Pulmonary artery endothelial cell (primary cell): ENCODE measurements around the gene THOP1. TPM values are rescaled to one million over a fixed set of nuclear protein-coding genes. Genes with fewer than 3 reads are reported as not detected.
"Not testable (repeated sequence)": the region's sequence is repeated elsewhere in the genome, so short reads cannot be mapped to it uniquely, and the experiment has no call there.

Source experiments
- DNase-seq: peaks from one replicate; pipeline ENCODE4 v3.0.0-alpha.2; 2011; ENCODE audit warnings: low read depth, low spot score
- total RNA-seq: library from RNA; depleted of rRNA; stranded (reverse); fragments of >200 nt; gene quantifications from 2 replicates; pipeline ENCODE4 v1.2.3, GENCODE V29; 2014

The THOP1 gene
- total RNA-seq, 1 donor from 2014 or later = 195 TPM

GRCh38 chr19:2817237-2817829, 32.0 kb downstream of the THOP1 start:
- DNase-seq = not testable (repeated sequence)

DNA sequence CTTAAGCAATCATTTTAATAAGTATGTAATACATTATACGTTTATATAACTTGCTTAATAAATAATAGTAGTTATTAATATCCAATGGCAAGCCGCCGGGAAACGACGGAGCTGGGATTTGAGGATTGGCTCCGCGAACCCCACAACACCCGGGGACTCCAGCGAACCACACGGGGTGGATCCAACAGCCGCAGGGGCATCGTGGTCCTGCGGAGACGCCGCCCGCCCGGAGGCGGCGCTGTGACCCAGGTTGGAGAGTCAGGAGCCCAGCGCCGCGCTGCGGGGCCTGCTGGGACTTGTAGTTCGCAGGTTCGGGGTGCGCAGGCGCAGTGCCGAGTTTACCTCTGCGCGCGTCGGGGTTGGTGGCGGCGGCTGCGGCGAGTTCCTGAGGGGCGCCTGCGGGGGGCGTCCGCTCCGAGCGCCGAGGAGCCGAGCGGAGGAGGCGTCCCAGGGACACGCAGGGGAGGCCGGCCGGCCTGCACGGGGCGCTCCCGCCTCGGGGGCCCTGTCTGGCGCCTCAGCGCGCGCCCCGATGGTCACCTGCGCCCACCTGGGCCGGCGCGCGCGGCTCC, 34.3 kb downstream of the THOP1 start, which contains the start of gene ZNF554:
TSS of gene ZNF554 (plus strand) at position 329 of the 572 bp plus-strand sequence. CDS start at position 533, 204 bp downstream.
- DNase-seq = peak; percentile 85

DNA sequence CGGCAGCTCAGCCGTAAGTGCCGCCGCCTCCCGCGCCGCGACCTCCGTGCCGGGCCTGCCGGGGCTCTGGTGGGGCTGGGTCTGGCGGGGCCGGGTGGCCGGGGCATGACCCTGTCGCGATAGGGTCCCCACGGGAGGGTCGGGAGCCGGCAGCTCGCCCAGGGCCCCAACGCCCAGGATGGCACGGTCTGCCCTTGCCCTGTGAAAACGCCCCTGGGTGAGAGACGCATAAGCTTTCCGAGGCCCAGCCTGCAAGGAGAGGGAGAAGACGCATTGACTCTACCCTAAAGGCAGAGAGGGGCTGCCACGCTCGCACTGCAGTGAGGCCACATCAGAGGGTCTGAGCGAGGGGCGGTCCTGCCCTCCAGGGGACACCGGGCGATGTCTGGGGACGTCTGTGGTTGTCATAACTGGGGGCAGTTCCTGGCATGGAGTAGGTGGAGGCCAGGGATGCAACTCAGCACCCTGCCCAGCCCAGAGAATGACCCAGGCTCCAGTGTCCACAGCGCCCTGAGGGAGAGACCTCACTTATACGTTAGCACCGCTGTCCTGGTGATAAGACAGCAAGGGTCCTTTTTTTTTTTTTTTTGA, 34.9 kb downstream of the THOP1 start:
- DNase-seq = no peak

DNA sequence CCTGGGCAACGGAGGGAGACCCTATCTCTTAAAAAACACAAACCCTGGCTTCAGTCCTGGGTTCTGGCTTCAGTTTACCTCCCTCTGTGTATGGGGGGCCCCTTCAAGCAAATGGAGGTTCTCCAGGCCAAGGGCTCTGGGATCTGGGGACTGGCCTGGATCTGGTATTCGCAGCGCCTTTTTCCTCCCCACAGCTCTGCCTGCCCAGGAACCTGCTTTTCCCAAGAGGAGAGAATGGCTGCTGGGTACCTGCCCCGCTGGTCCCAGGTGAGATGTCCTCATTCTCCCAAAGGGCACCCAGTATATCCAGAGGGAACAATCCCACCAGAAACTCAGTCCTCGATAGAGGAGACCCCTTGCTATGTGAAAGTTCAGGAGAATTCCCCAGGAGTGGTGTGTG, 37.5 kb downstream of the THOP1 start:
- DNase-seq = no peak

GRCh38 chr19:2823646-2824045, 38.3 kb downstream of the THOP1 start:
- DNase-seq = no peak

GRCh38 chr19:2824129-2824528, 38.8 kb downstream of the THOP1 start:
- DNase-seq = no peak

DNA sequence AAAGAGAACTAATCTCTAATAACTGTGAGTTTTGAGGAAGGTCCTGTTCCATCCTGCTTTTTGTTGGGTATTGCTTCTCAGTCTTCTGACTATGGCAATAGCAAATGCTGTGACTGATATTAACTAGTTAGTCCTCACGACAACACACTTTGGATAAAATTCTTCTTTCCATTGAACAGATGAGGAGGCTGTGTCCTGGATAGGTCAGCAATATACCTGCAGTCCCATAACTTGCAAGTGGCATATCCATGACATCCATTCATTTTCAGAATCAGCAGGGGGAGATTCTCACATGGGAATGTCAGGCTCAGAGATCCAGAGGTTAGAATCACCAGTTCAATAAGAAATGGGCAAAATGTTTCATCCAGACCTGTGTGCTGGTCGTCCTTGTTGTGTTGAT, 41.7 kb downstream of the THOP1 start:
- DNase-seq = no peak

- DNase-seq = no peak
These were observed 42.7 kb downstream of the THOP1 start for GRCh38 chr19:2827840-2828489.

DNA sequence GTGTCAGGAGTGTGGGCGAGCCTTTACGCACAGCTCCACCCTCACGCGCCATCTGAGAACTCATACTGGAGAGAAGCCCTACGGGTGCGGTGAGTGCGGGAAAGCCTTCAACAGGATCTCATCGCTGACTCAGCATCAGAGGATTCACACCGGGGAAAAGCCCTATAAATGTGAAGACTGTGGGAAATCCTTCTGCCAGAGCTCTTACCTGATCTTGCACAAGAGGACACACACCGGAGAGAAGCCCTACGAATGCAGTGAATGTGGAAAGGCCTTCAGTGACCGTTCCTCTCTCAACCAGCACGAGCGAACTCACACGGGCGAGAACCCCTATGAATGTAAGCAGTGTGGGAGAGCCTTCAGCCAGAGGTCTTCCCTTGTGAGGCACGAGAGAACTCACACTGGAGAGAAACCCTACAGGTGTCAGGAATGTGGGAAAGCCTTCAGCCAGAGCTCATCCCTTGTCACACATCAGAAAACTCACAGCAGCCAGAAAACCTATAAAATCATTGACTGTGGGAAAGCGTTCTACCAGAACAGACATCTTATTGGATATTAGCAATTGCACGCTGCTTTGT, 49.1 kb downstream of the THOP1 start:
- DNase-seq = no peak

- no peak for DNase-seq
These were observed 52.1 kb downstream of the THOP1 start for GRCh38 chr19:2837430-2837829.

- DNase-seq = peak; percentile 97
These were observed 55.8 kb downstream of the THOP1 start, which contains the start of gene ZNF555 for GRCh38 chr19:2840794-2841791. Gene ZNF555 (plus strand): TSS chr19:2841475. CDS start chr19:2841573, 98 bp downstream.

DNA sequence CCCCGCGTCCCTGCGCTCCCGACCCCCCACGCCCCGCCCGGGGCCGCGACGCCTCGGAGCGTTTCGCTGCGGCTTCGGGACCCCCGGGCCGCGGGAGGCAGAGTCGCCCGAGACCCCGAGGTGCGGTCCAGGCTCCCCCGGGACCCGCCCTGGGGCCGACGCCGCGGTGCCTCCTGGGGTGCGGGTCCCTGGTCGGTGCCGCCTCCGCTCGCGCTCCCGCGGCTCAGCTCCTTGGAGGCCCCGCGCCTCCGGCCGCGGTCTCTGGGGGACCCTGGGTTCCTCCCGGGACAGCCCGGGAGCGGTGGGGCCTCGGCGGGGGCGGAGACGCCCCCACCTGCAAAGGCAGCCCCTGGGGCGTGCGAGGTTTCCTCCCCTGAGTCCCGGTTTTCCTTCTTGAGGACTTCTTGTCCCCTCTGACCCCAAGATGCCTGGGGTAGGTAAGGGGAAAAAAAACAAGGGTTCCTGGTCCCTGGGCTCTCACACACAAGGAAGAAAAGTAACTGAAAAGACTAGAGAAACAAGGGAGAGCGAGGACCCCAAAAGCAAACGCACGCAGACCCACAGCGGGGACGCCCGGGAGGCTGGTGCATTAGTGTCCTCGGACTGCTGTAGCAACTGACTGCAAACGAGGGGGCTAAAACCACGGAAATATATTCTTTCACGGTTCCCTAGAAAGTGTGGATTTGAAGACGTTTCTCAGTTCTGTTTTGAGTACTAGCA, 56.7 kb downstream of the THOP1 start:
- no peak for DNase-seq

- DNase-seq = no peak
These were observed 59.8 kb downstream of the THOP1 start for GRCh38 chr19:2845107-2845506.

DNA sequence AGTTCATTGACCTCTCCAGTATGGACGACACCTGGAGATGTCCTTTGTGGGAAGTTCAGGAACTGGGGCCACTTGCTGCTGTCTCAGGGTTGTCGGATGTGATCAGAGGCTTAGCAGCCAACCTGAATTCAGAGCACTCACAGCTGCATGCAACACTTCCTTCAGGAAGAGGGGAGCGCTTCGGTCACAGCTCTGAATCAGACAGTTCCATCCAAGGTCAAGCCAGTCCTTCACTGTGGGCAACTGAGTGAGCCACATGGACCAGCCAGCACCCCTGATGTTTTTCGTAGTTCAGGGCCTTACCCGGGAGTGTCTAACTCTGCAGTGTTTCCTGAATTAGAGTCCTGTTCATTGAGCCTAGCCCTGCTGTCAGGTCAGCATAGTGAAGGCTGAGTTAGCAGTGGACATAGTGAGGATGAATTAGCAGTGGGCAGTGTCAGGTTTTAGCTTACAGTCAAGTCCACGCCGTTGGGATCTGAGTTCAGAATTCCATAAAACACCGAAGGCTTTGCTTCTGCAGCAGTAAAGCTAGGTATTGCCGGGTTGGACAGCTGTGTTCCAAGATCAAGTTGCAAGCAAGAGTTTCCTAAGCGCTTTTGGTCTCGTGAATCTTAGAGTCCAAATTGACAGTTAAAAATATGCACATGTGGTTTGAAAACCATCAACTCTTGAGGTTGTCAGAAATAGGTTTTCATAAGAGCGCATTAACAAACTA, 61.0 kb downstream of the THOP1 start:
- no peak for DNase-seq

GRCh38 chr19:2847507-2847906, 62.2 kb downstream of the THOP1 start:
- no peak for DNase-seq

DNA sequence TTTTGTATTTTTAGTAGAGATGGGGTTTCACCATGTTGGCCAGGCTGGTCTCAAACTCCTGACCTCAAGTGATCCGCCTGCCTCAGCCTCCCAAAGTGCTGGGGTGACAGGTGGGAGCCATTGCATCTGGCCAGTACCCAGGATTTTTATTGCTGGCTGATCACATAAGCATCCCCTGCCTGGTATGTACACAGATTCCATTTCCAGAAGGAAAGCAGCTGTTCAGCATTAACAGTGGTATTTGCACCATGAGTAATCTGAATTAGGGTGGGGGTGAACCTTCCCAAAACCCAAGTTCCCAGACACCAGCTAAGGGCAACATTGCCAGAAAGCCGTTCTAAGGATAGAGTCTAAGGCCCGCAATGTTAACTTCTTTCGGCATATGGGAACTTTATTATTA, 63.3 kb downstream of the THOP1 start:
- DNase-seq = no peak

DNA sequence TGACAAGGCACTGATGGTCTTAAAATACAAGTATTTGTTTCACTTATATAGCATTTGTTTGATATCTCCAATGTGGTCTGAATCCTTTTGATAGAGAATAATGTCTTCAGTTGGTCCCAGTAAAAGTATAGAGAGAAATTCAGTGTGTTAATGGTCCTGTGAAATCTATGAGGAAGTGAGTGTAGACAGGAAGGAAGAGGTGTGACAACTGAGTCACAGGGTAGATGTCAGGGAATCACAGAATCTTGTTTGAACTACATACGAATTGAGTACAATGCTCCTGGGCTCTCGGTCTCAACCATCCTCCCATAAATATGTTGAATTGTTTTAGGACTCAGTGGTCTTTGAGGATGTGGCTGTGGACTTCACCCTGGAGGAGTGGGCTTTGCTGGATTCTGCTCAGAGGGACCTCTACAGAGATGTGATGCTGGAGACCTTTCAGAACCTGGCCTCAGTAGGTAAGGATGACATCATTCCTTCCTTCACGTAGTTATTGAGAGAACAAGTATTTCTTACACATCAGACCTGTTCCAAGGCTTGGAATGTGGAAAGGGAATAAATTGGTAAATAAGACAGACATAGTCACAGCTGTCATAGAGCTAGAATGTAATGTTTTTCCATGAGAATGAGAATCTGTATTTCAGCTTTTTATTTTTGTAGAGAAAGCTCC, 65.1 kb downstream of the THOP1 start:
- no peak for DNase-seq

GRCh38 chr19:2852598-2852997, 67.3 kb downstream of the THOP1 start:
- no peak for DNase-seq

DNA sequence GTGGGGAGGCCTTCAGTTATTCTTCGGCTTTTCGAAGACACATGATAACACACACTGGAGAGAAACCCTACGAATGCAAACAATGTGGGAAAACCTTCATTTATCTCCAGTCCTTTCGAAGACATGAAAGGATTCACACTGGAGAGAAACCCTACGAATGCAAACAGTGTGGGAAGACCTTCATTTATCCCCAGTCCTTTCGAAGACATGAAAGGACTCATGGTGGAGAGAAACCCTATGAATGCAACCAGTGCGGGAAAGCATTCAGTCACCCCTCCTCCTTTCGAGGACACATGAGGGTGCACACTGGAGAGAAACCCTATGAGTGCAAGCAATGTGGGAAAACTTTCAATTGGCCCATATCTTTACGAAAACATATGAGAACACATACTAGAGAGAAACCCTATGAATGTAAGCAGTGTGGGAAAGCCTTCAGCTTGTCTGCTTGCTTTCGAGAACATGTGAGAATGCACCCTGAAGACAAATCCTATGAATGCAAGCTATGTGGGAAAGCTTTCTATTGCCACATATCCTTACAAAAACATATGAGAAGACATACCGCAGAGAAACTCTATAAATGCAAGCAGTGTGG, 67.8 kb downstream of the THOP1 start:
- DNase-seq = no peak
